H1 (cell line): ENCODE measurements around the gene KCNK13. TPM values are rescaled to one million over a fixed set of nuclear protein-coding genes. Genes with fewer than 3 reads are reported as not detected.

ENCODE experiments used
- CTCF ChIA-PET: fragments of 300-600 bp; sonication (Branson Sonifier 250); formaldehyde crosslinking; loops from one replicate; lab custom pipeline; 2021; ENCODE audit not compliant: partially characterized antibody; lab: Charles Lee
- POLR2A ChIA-PET: fragments of 300-600 bp; sonication (Branson Sonifier 250); formaldehyde crosslinking; loops from one replicate; lab custom pipeline; 2021; ENCODE audit warnings: inconsistent platforms; ENCODE audit not compliant: partially characterized antibody; lab: Charles Lee
- DNase-seq, 2 experiments: peaks; one replicate each; pipeline versions ENCODE4 v3.0.0 to v3.0.0-alpha.2; 2010 to 2022; ENCODE audit warnings: low spot score in 2 of 2, low read depth in 1 of 2, mixed read lengths in 1 of 2
- FAIRE-seq: peaks from 2 replicates; lab custom pipeline; 2011; peaks lifted over from hg19 to GRCh38; lab: Jason Lieb, UNC
- H2AFZ ChIP-seq: 2 replicates; pipeline ENCODE4 v1.8.1; 2012; ENCODE audit warnings: low read length, inconsistent platforms
- H2AK5ac ChIP-seq: 2 replicates; pipeline ENCODE4 v1.6.1; 2013; ENCODE audit warnings: low read depth, low read length
- H2BK120ac ChIP-seq: replicated peaks from 2 replicates; pipeline ENCODE3; 2013; ENCODE audit warnings: low read depth, low read length, inconsistent platforms
- H2BK12ac ChIP-seq: 2 replicates; pipeline ENCODE4 v1.6.1; 2013; ENCODE audit warnings: low read depth, low read length
- H2BK15ac ChIP-seq: 2 replicates; pipeline ENCODE4 v1.6.1; 2013; ENCODE audit warnings: low read length
- H2BK20ac ChIP-seq: 2 replicates; pipeline ENCODE4 v1.6.1; 2013; ENCODE audit warnings: low read length
- H2BK5ac ChIP-seq: 2 replicates; pipeline ENCODE4 v1.6.1; 2013; ENCODE audit warnings: low read depth, low read length
- H3K14ac ChIP-seq: 2 replicates; pipeline ENCODE4 v1.6.1; 2013; ENCODE audit warnings: inconsistent platforms; ENCODE audit not compliant: insufficient read length
- H3K18ac ChIP-seq: 2 replicates; pipeline ENCODE4 v1.6.1; 2013; ENCODE audit warnings: low read length; ENCODE audit errors: extremely low read depth
- H3K23ac ChIP-seq: 2 replicates; pipeline ENCODE4 v1.6.1; 2013; ENCODE audit warnings: inconsistent platforms; ENCODE audit not compliant: insufficient read length
- H3K23me2 ChIP-seq: 2 replicates; pipeline ENCODE4 v1.6.1; 2013; ENCODE audit warnings: low read depth, low read length
- H3K27ac ChIP-seq: 2 replicates; pipeline ENCODE4 v1.6.1; 2011; ENCODE audit warnings: low read depth, low read length, inconsistent platforms
- H3K27me3 ChIP-seq, 4 experiments: replicated peaks in 1 of 4; 1 replicate in 1 of 4; 2 replicates in 3 of 4; pipeline versions ENCODE4 v1.6.1 to v1.8.1; 2011 to 2013; ENCODE audit warnings: low read length in 3 of 4, mild to moderate bottlenecking in 3 of 4, inconsistent platforms in 2 of 4, mixed read lengths in 2 of 4, moderate library complexity in 1 of 4; ENCODE audit not compliant: control insufficient read depth in 3 of 4, insufficient read depth in 3 of 4; ENCODE audit errors: extremely low read depth in 1 of 4
- H3K36me3 ChIP-seq, 4 experiments: 2 replicates each; pipeline versions ENCODE4 v1.6.1 to v1.8.1; 2011 to 2013; ENCODE audit warnings: mild to moderate bottlenecking in 4 of 4, low read length in 3 of 4, moderate library complexity in 2 of 4, control low read depth in 1 of 4, inconsistent platforms in 1 of 4; ENCODE audit not compliant: insufficient read depth in 4 of 4, control insufficient read depth in 2 of 4
- H3K4ac ChIP-seq: replicated peaks from 2 replicates; pipeline ENCODE3; 2013; ENCODE audit warnings: low read length, low read depth, mixed read lengths, inconsistent platforms; ENCODE audit not compliant: insufficient read length
- H3K4me1 ChIP-seq, 4 experiments: replicated peaks in 1 of 4; 1 replicate in 1 of 4; 2 replicates in 3 of 4; pipeline versions ENCODE4 v1.6.1 to v1.8.1; 2011 to 2013; ENCODE audit warnings: low read length in 3 of 4, inconsistent platforms in 2 of 4, mixed read lengths in 1 of 4; ENCODE audit not compliant: insufficient read depth in 4 of 4, control insufficient read depth in 3 of 4
- H3K4me2 ChIP-seq, 2 experiments: 2 replicates each; pipeline versions ENCODE4 v1.6.1 to v1.8.1; 2011 to 2013; ENCODE audit warnings: low read depth in 2 of 2, low read length in 2 of 2, control low read depth in 1 of 2, inconsistent platforms in 1 of 2, mild to moderate bottlenecking in 1 of 2; ENCODE audit not compliant: insufficient read depth in 1 of 2
- H3K4me3 ChIP-seq, 4 experiments: fragments of 200-600, 300-600 bp in 1 of 4; sonication (generic), shearing (Covaris generic), sonication (Bioruptor Twin) in 1 of 4; 2 replicates each; pipeline versions ENCODE4 v1.5.1 to v1.8.1; 2011 to 2016; ENCODE audit warnings: low read length in 4 of 4, low read depth in 3 of 4, control low read depth in 2 of 4, inconsistent platforms in 2 of 4, mild to moderate bottlenecking in 2 of 4, mixed read lengths in 1 of 4, moderate library complexity in 1 of 4; ENCODE audit not compliant: insufficient read depth in 2 of 4; ENCODE audit errors: extremely low read depth in 1 of 4
- H3K56ac ChIP-seq: replicated peaks from 2 replicates; pipeline ENCODE3; 2013; ENCODE audit warnings: low read depth, mild to moderate bottlenecking, mixed read lengths, low read length, inconsistent platforms; ENCODE audit not compliant: insufficient read length
- H3K79me1 ChIP-seq: 2 replicates; pipeline ENCODE4 v1.6.1; 2013; ENCODE audit warnings: low read depth, low read length, control low read depth
- H3K79me2 ChIP-seq, 2 experiments: 2 replicates each; pipeline versions ENCODE4 v1.6.1 to v1.8.1; 2012 to 2013; ENCODE audit warnings: low read length in 2 of 2, mild to moderate bottlenecking in 2 of 2, inconsistent platforms in 1 of 2; ENCODE audit not compliant: insufficient read depth in 2 of 2, control insufficient read depth in 1 of 2
- H3K9ac ChIP-seq, 4 experiments: replicated peaks in 1 of 4; 1 replicate in 1 of 4; 2 replicates in 3 of 4; pipeline versions ENCODE4 v1.6.1 to v1.8.1; 2011 to 2013; ENCODE audit warnings: low read depth in 3 of 4, low read length in 3 of 4, control low read depth in 2 of 4, mild to moderate bottlenecking in 2 of 4, moderate library complexity in 2 of 4, inconsistent platforms in 1 of 4; ENCODE audit errors: extremely low read depth in 1 of 4
- H3K9me3 ChIP-seq, 2 experiments: 2 replicates each; pipeline versions ENCODE4 v1.6.1 to v1.8.1; 2012 to 2013; ENCODE audit warnings: mild to moderate bottlenecking in 2 of 2, moderate library complexity in 2 of 2, control low read depth in 1 of 2, inconsistent platforms in 1 of 2, low read depth in 1 of 2, low read length in 1 of 2, mixed read lengths in 1 of 2; ENCODE audit not compliant: insufficient read depth in 2 of 2
- H4K20me1 ChIP-seq, 2 experiments: replicated peaks in 1 of 2; 2 replicates each; pipeline versions ENCODE3 to v1.8.1; 2011 to 2013; ENCODE audit warnings: inconsistent platforms in 2 of 2, low read length in 2 of 2, mild to moderate bottlenecking in 1 of 2; ENCODE audit not compliant: insufficient read depth in 2 of 2, control insufficient read depth in 1 of 2
- H4K5ac ChIP-seq: 2 replicates; pipeline ENCODE4 v1.6.1; 2013; ENCODE audit warnings: low read length, low read depth, mixed read lengths, inconsistent platforms; ENCODE audit not compliant: insufficient read length
- H4K8ac ChIP-seq: 2 replicates; pipeline ENCODE4 v1.8.0; 2013; ENCODE audit warnings: mild to moderate bottlenecking, moderate library complexity, low read length, inconsistent platforms; ENCODE audit not compliant: insufficient read depth; ENCODE audit errors: extremely low read depth
- H4K91ac ChIP-seq: replicated peaks from 2 replicates; pipeline ENCODE3; 2013; ENCODE audit warnings: low read length, mixed read lengths, inconsistent platforms; ENCODE audit not compliant: insufficient read length
- ATF3 ChIP-seq: IDR thresholded peaks from 2 replicates; pipeline ENCODE4 v1.6.1; 2011; ENCODE audit warnings: low read depth, mild to moderate bottlenecking, low read length; ENCODE audit not compliant: insufficient read depth
- CHD1 ChIP-seq: IDR thresholded peaks from 2 replicates; pipeline ENCODE4 v1.6.1; 2012; ENCODE audit warnings: low read depth, low read length, improper control_type of control experiment
- EZH2 ChIP-seq: fragments of 200-600 bp; sonication (generic); IDR thresholded peaks from 2 replicates; pipeline ENCODE4 v1.7.1; 2012; ENCODE audit warnings: low read depth, mild to moderate bottlenecking, moderate library complexity, low read length, inconsistent platforms; ENCODE audit not compliant: severe bottlenecking
- MAFK ChIP-seq: IDR thresholded peaks from 2 replicates; pipeline ENCODE4 v1.6.1; 2012; ENCODE audit warnings: low read depth, mild to moderate bottlenecking, improper control_type of control experiment, low read length
- NRF1 ChIP-seq: IDR thresholded peaks from 2 replicates; pipeline ENCODE4 v1.6.1; 2011; ENCODE audit warnings: mild to moderate bottlenecking, low read depth, low read length, improper control_type of control experiment
- PHF8 ChIP-seq: fragments of 200-600 bp; sonication (generic); conservative IDR thresholded peaks from 2 replicates; pipeline ENCODE4 v1.7.1; 2012; ENCODE audit warnings: low read depth, mild to moderate bottlenecking, inconsistent platforms, low read length, moderate library complexity
- RAD21 ChIP-seq, 2 experiments: IDR thresholded peaks in 1 of 2; conservative IDR thresholded peaks in 1 of 2; 2 replicates each; pipeline ENCODE4 v1.6.1; 2011; ENCODE audit warnings: low read depth in 2 of 2, low read length in 2 of 2, improper control_type of control experiment in 1 of 2, inconsistent platforms in 1 of 2, mild to moderate bottlenecking in 1 of 2, moderate library complexity in 1 of 2
- SP1 ChIP-seq: IDR thresholded peaks from 2 replicates; pipeline ENCODE4 v1.6.1; 2011; ENCODE audit warnings: low read depth, low read length
- SP2 ChIP-seq: IDR thresholded peaks from 2 replicates; pipeline ENCODE4 v1.6.1; 2012; ENCODE audit warnings: mild to moderate bottlenecking, low read length, inconsistent platforms
- SP4 ChIP-seq: IDR thresholded peaks from 2 replicates; pipeline ENCODE4 v1.6.1; 2012; ENCODE audit warnings: low read length, inconsistent platforms
- SUZ12 ChIP-seq: fragments of 200-600 bp; sonication (generic); IDR thresholded peaks from 2 replicates; pipeline ENCODE4 v1.6.1; 2012; ENCODE audit warnings: mild to moderate bottlenecking, inconsistent platforms, low read length, moderate library complexity, mixed read lengths
- WGBS, 2 experiments: shearing (Covaris generic) in 1 of 2; methylation state at CpG; one replicate each; pipeline versions ENCODE4 v1.1.6 to v1.1.7; 2013 to 2015; ENCODE audit warnings: low lambda C conversion rate in 2 of 2, mixed read lengths in 2 of 2, inconsistent platforms in 1 of 2, low coverage in 1 of 2, missing lambda C conversion rate in 1 of 2; ENCODE audit not compliant: insufficient replicate concordance in 2 of 2, insufficient coverage in 1 of 2, insufficient read length in 1 of 2; ENCODE audit errors: extremely low coverage in 1 of 2, missing lambda C conversion rate in 1 of 2; 5-methylcytosine and 5-hydroxymethylcytosine counted together
- polyA plus RNA-seq, 7 experiments: library from polyadenylated mRNA; depleted of rRNA in 3 of 7; stranded (reverse) in 5 of 7; unstranded in 2 of 7; fragments of >200 nt in 5 of 7; fragments of 200-250 nt in 2 of 7; gene quantifications; 1 replicate in 5 of 7; 2 replicates in 1 of 7; 4 replicates in 1 of 7; pipeline versions ENCODE4 v1.2.1 to v1.2.3, GENCODE V29; 2011 to 2013; ENCODE audit warnings: missing spikeins in 2 of 7, mixed read lengths in 2 of 7
- total RNA-seq: library from RNA; stranded (reverse); fragmentation: NEBNext Ultra II Directional; extraction: Animal tissue kit (Norgen Biotek cat#: 25700); gene quantifications from 2 replicates; pipeline ENCODE4 v1.2.1, GENCODE V29; 2021
- TF ChIP-seq, protein P1 (sequence below): IDR thresholded peaks from 2 replicates; pipeline ENCODE4 v1.6.1; 2011; ENCODE audit warnings: low read length, improper control_type of control experiment

Gene KCNK13
- total and polyA plus RNA-seq, 2 of the 8 experiments (the other 6 are each of a cell fraction or from before 2014, with no cell fraction given), result 0.39 to 0.48 TPM

- H3K79me1 ChIP-seq, result no peaks in the 10 kb centered on the region
- no peak overlapping the region for H3K56ac ChIP-seq
- H3K9me3 ChIP-seq, result no peaks in the 10 kb centered on the region
- H3K18ac ChIP-seq, result no peak overlapping the region
- H2BK15ac ChIP-seq, result no peak overlapping the region
- no peak overlapping the region for H3K27ac ChIP-seq
- no peak overlapping the region for H2AK5ac ChIP-seq
- FAIRE-seq (no peak), DNase-seq (no peak)
- no peak overlapping the region for H4K8ac ChIP-seq
- no peak overlapping the region for H3K23ac ChIP-seq
- no peak overlapping the region for H3K9ac ChIP-seq
- no peaks in the 10 kb centered on the region for H3K23me2 ChIP-seq
- no peak overlapping the region for H4K91ac ChIP-seq
- H2BK120ac ChIP-seq, result no peak overlapping the region
- TF ChIP-seq, protein P1, sequence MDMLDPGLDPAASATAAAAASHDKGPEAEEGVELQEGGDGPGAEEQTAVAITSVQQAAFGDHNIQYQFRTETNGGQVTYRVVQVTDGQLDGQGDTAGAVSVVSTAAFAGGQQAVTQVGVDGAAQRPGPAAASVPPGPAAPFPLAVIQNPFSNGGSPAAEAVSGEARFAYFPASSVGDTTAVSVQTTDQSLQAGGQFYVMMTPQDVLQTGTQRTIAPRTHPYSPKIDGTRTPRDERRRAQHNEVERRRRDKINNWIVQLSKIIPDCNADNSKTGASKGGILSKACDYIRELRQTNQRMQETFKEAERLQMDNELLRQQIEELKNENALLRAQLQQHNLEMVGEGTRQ, result no peak
- no peak for TF ChIP-seq SP1
- TF ChIP-seq NRF1, result no peak
- no peak for TF ChIP-seq SP4
- TF ChIP-seq SP2, result no peak
- TF ChIP-seq PHF8, result no peak
- no peak for TF ChIP-seq CHD1
- TF ChIP-seq EZH2, result no peak
- no peak for TF ChIP-seq SUZ12
- peak; percentile 27 to 46; a peak in 3 of 4 replicates for TF ChIP-seq RAD21 (IDR thresholded peaks at IDR 0.05 in 1 of 2, conservative IDR thresholded peaks at IDR 0.05 in 1 of 2; ENCODE audit: low read depth in 2 of 2, low read length in 2 of 2)
- TF ChIP-seq ATF3, result no peak
- TF ChIP-seq MAFK, result peak; percentile 78
- no peaks in the 10 kb centered on the region for H3K4me1 ChIP-seq
- no peak overlapping the region for H3K14ac ChIP-seq
- H2BK12ac ChIP-seq, result no peak overlapping the region
- H3K36me3 ChIP-seq, result no peaks in the 10 kb centered on the region
- no peaks in the 10 kb centered on the region for H4K20me1 ChIP-seq
- POLR2A ChIA-PET, result no interaction called here
- no peaks in the 10 kb centered on the region for H3K27me3 ChIP-seq
- no peak overlapping the region for H4K5ac ChIP-seq
- no peak overlapping the region for H3K4me3 ChIP-seq
- H2BK20ac ChIP-seq, result no peak overlapping the region
- CTCF ChIA-PET, result interaction anchor here (3.3 kb wide), 1 partner anchor 127 kb away, joined by 20 read pairs; no protein-coding TSS in a partner anchor
- H3K79me2 ChIP-seq, result no peaks in the 10 kb centered on the region
- 95% methylated on average over 6 of the region's 6 CpGs; no CpG with 5 or more reads in 1 of the 2 experiments for WGBS, 2 experiments
- H3K4ac ChIP-seq, result no peak overlapping the region
- H3K4me2 ChIP-seq, result no peak overlapping the region
- no peak overlapping the region for H2BK5ac ChIP-seq
- H2AFZ ChIP-seq, result no peak overlapping the region
Observed at GRCh38 chr14:90107789-90108188, 46.0 kb downstream of the KCNK13 start.
